Measurements from ENCODE around the gene ALOX5AP. TPM values are rescaled to one million over a fixed set of nuclear protein-coding genes. Genes with fewer than 3 reads are reported as not detected.

The ALOX5AP gene
- total RNA-seq, 1 experiment from 2014 or later = 1.1 TPM

DNA sequence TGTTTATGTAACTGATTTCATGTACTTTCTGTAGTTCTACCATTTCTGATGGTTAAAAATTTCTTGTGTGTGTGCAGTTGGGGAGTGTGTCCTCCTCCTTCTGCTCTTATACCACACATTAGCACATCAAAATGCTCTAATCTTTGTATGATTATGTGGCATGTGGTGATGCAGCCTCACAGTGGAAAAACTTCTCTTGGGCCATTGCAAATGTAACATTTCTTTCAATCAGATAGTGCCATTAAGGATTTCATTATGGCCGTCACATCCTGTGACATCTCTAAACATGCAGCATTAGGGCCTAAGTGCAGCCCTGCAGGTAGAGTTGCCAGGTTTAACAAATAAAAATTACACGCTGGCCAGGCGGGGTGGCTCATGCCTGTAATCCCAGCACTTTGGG is 24.9 kb upstream of the ALOX5AP start:
- peaks cover 6% of the 10 kb centered on the region for H3K4me1 Mint-ChIP-seq (ENCODE audit: low read depth, unreplicated experiment)
- ChIA-PET CTCF (no interaction called here), POLR2A (no interaction called here)
- intact Hi-C loops (cut with micrococcal nuclease; ENCODE audit: unreplicated experiment) = no loop called here
- H3K27me3 Mint-ChIP-seq (ENCODE audit: insufficient read depth, unreplicated experiment) = no peaks in the 10 kb centered on the region
- BruUV-seq (replicated peaks) = no TSS peak
- no peaks in the 10 kb centered on the region for H3K9me3 ChIP-seq
- H3K27me3 ChIP-seq (replicated peaks; ENCODE audit: control insufficient read depth, insufficient read depth, low read length) = no peaks in the 10 kb centered on the region
- no peaks in the 10 kb centered on the region for H3K9me3 Mint-ChIP-seq (ENCODE audit: unreplicated experiment)
- no peak overlapping the region for H3K4me3 ChIP-seq (ENCODE audit: low read depth, low read length)
- DNase-seq = no peak
- 0 out of 2 replicates have a peak, but pooled peaks cover 7% of the 10 kb centered on the region for H3K4me1 ChIP-seq
- no peak overlapping the region for H3K4me3 Mint-ChIP-seq (ENCODE audit: unreplicated experiment)
- no peak for TF ChIP-seq CTCF (IDR thresholded peaks at IDR 0.05; ENCODE audit: insufficient read depth in 1 of 2, low read depth in 1 of 2, low read length in 1 of 2, severe bottlenecking in 1 of 2, unreplicated experiment in 1 of 2)
- no peak overlapping the region for H3K27ac Mint-ChIP-seq (ENCODE audit: unreplicated experiment)
- no peaks in the 10 kb centered on the region for H3K36me3 Mint-ChIP-seq (ENCODE audit: insufficient read depth, unreplicated experiment)
- no peaks in the 10 kb centered on the region for H3K36me3 ChIP-seq (ENCODE audit: control insufficient read depth, insufficient read depth, low read length)

DNA sequence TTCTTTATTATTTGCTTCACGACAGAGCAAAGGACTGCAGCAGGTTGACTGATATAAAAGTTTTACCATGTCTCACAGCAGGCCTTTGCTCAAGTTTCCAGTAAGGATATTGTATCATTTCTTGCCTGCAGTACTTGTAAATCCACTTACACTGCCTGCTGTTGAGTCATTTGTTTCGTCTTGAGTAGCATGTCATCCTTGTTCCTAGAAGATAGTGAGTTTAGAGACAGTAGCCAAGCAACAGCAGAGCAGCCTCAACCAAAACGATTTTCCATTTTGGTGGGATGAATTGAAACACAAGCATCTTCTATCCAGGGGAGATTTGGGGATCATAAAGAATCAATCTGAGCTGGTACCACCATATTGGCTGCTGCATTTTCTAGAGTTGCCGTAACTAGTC is 24.0 kb upstream of the ALOX5AP start:
- H3K27ac Mint-ChIP-seq (ENCODE audit: unreplicated experiment) = no peak overlapping the region
- peaks cover 6% of the 10 kb centered on the region for H3K4me1 Mint-ChIP-seq (ENCODE audit: low read depth, unreplicated experiment)
- DNase-seq = no peak
- ChIA-PET CTCF (no interaction called here), POLR2A (no interaction called here)
- no peaks in the 10 kb centered on the region for H3K9me3 Mint-ChIP-seq (ENCODE audit: unreplicated experiment)
- intact Hi-C loops (cut with micrococcal nuclease; ENCODE audit: unreplicated experiment) = no loop called here
- no peaks in the 10 kb centered on the region for H3K27me3 ChIP-seq (replicated peaks; ENCODE audit: control insufficient read depth, insufficient read depth, low read length)
- H3K27me3 Mint-ChIP-seq (ENCODE audit: insufficient read depth, unreplicated experiment) = no peaks in the 10 kb centered on the region
- no peak overlapping the region for H3K4me3 ChIP-seq (ENCODE audit: low read depth, low read length)
- no peaks in the 10 kb centered on the region for H3K36me3 ChIP-seq (ENCODE audit: control insufficient read depth, insufficient read depth, low read length)
- TF ChIP-seq CTCF (IDR thresholded peaks at IDR 0.05; ENCODE audit: insufficient read depth in 1 of 2, low read depth in 1 of 2, low read length in 1 of 2, severe bottlenecking in 1 of 2, unreplicated experiment in 1 of 2) = no peak
- H3K4me1 ChIP-seq = 0 out of 2 replicates have a peak, but pooled peaks cover 7% of the 10 kb centered on the region
- no TSS peak for BruUV-seq (replicated peaks)
- no peaks in the 10 kb centered on the region for H3K36me3 Mint-ChIP-seq (ENCODE audit: insufficient read depth, unreplicated experiment)
- no peak overlapping the region for H3K4me3 Mint-ChIP-seq (ENCODE audit: unreplicated experiment)
- no peaks in the 10 kb centered on the region for H3K9me3 ChIP-seq

- Mint-ChIP-seq H3K27me3 (ENCODE audit: insufficient read depth, unreplicated experiment) (no peaks in the 10 kb centered on the region), H3K4me1 (ENCODE audit: low read depth, unreplicated experiment) (peaks cover 6% of the 10 kb centered on the region), H3K36me3 (ENCODE audit: insufficient read depth, unreplicated experiment) (no peaks in the 10 kb centered on the region), H3K4me3 (ENCODE audit: unreplicated experiment) (no peak overlapping the region), H3K27ac (ENCODE audit: unreplicated experiment) (no peak overlapping the region), H3K9me3 (ENCODE audit: unreplicated experiment) (no peaks in the 10 kb centered on the region)
- H3K36me3 ChIP-seq (ENCODE audit: control insufficient read depth, insufficient read depth, low read length) = no peaks in the 10 kb centered on the region
- DNase-seq = no peak
- CTCF ChIA-PET = no interaction called here
- intact Hi-C loops (cut with micrococcal nuclease; ENCODE audit: unreplicated experiment) = no loop called here
- H3K4me3 ChIP-seq (ENCODE audit: low read depth, low read length) = no peak overlapping the region
- H3K27me3 ChIP-seq (replicated peaks; ENCODE audit: control insufficient read depth, insufficient read depth, low read length) = no peaks in the 10 kb centered on the region
- no peak for TF ChIP-seq CTCF (IDR thresholded peaks at IDR 0.05; ENCODE audit: insufficient read depth in 1 of 2, low read depth in 1 of 2, low read length in 1 of 2, severe bottlenecking in 1 of 2, unreplicated experiment in 1 of 2)
- no TSS peak for BruUV-seq (replicated peaks)
- H3K4me1 ChIP-seq = 0 out of 2 replicates have a peak, but pooled peaks cover 4% of the 10 kb centered on the region
- no peaks in the 10 kb centered on the region for H3K9me3 ChIP-seq
- POLR2A ChIA-PET = no interaction called here
Measured at GRCh38 chr13:30711837-30712236, 23.5 kb upstream of the ALOX5AP start.
